ENCODE data around the gene TPT1.
"Not testable (repeated sequence)": the region's sequence is repeated elsewhere in the genome, so short reads cannot be mapped to it uniquely, and the experiment has no call there.

The TPT1 gene

GRCh38 chr13:45367358-45367757 is 26.4 kb upstream of the TPT1 start:
- DNase-seq (ENCODE audit: low read depth) = peak; percentile 80

- no peak for DNase-seq (ENCODE audit: low read depth)
Observed at GRCh38 chr13:45365558-45365885, 24.5 kb upstream of the TPT1 start.

GRCh38 chr13:45364876-45365557 is 24.0 kb upstream of the TPT1 start:
- no peak for DNase-seq (ENCODE audit: low read depth)

- no peak for DNase-seq (ENCODE audit: low read depth)
Observed at GRCh38 chr13:45362939-45363338, 22.0 kb upstream of the TPT1 start.

- DNase-seq (ENCODE audit: low read depth) = no peak
Observed at GRCh38 chr13:45361596-45362206, 20.7 kb upstream of the TPT1 start.

GRCh38 chr13:45356966-45357672 is 16.1 kb upstream of the TPT1 start:
- DNase-seq (ENCODE audit: low read depth) = no peak

GRCh38 chr13:45353895-45354294 is 12.9 kb upstream of the TPT1 start:
- DNase-seq (ENCODE audit: low read depth) = no peak

- DNase-seq (ENCODE audit: low read depth) = no peak
Observed at GRCh38 chr13:45352031-45352430, 11.0 kb upstream of the TPT1 start.

- DNase-seq (ENCODE audit: low read depth) = no peak
Observed at GRCh38 chr13:45350152-45350551, 9.2 kb upstream of the TPT1 start.

GRCh38 chr13:45349438-45349837 is 8.5 kb upstream of the TPT1 start:
- no peak for DNase-seq (ENCODE audit: low read depth)

GRCh38 chr13:45344064-45344463 is 3.1 kb upstream of the TPT1 start:
- not testable (repeated sequence) for DNase-seq (ENCODE audit: low read depth)

- not testable (repeated sequence) for DNase-seq (ENCODE audit: low read depth)
Observed at GRCh38 chr13:45343102-45343501, 2.1 kb upstream of the TPT1 start.

- DNase-seq (ENCODE audit: low read depth) = not testable (repeated sequence)
Observed at GRCh38 chr13:45342668-45343067, 1.7 kb upstream of the TPT1 start.

GRCh38 chr13:45341799-45342500 is 967 bp upstream of the TPT1 start:
- no peak for DNase-seq (ENCODE audit: low read depth)

- DNase-seq (ENCODE audit: low read depth) = peak; percentile 78
Observed at GRCh38 chr13:45340422-45341033, 455 bp downstream of the TPT1 start.

- DNase-seq (ENCODE audit: low read depth) = peak; percentile 30
Observed at GRCh38 chr13:45339867-45340266, 1.1 kb downstream of the TPT1 start.

- DNase-seq (ENCODE audit: low read depth) = no peak
Observed at GRCh38 chr13:45339399-45339798, 1.6 kb downstream of the TPT1 start.

- DNase-seq (ENCODE audit: low read depth) = no peak
Observed at GRCh38 chr13:45337803-45338202, 3.2 kb downstream of the TPT1 start.

- no peak for DNase-seq (ENCODE audit: low read depth)
Observed at GRCh38 chr13:45337395-45337794, 3.6 kb downstream of the TPT1 start.

GRCh38 chr13:45336025-45336800 is 4.8 kb downstream of the TPT1 start:
- DNase-seq (ENCODE audit: low read depth) = no peak

GRCh38 chr13:45335397-45336024 is 5.5 kb downstream of the TPT1 start:
- DNase-seq (ENCODE audit: low read depth) = no peak
